Suppressor macrophage treated with lipopolysaccharide for 1 hour (primary cell): ENCODE data around the gene NTPCR.
"Not testable (repeated sequence)": the region's sequence is repeated elsewhere in the genome, so short reads cannot be mapped to it uniquely, and the experiment has no call there.

Source experiments
- DNase-seq, 3 donors: peaks; one replicate each; pipeline ENCODE4 v3.0.0-alpha.2; 2020 to 2022

NTPCR gene

DNA sequence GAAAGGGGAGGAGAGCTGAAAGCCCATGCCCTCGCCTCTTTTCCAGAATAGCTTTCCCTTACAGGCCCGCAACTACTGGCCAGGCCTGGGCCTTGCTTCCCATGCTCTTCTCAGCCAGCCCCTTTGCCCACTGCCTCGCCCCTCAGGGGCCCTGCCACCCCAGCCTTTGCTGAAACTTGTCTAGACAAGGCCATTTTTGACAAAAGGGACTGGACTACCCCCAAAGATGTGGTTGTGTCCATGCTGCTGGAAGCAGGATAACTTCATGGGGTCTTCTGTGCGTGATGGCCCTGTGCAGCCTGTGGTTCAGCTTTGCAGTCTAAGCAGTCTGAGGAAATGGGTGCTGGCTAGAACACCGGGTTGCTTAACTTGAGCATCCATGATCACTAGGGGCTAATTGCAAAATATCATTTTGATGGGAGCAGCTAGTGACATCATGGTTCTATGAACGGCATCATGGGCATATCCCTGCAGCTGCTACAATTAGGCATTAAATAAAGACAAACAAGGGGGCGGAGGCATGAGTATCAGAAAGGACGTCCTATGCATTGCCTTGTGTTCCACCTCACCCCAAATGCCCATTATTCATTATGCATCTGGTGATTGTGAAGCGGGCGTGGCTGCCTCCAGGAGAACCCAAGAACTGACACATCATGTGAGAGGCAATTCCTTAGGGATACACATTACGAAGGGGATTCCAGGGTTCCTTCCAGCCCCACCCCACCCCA lies 36.8 kb downstream of the NTPCR start:
- DNase-seq = no peak

DNA sequence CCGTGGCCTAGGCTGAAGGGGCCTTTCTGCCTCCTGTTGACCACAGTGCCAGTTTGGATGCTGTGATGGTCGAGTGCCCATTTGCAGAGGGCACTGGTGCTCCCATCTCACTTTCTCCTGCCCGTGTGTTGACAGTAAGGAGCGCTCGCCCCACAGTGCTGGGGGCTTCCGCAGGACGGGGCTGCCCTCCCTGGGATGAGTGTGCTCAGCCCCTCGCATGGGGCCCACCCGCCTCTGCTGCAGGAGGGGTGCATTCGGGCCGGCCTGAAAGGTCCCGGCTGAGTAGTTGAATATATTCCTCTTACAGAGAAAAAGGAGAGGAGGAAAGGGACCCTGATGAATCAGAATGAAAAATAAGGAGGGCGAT lies 37.3 kb downstream of the NTPCR start:
- DNase-seq = no peak

GRCh38 chr1:232988572-232989040 lies 38.2 kb downstream of the NTPCR start:
- DNase-seq = no peak

- DNase-seq = no peak
Observed at GRCh38 chr1:232990176-232991128, 40.0 kb downstream of the NTPCR start.

- no peak for DNase-seq
Observed at GRCh38 chr1:232991238-232991637, 40.8 kb downstream of the NTPCR start.

DNA sequence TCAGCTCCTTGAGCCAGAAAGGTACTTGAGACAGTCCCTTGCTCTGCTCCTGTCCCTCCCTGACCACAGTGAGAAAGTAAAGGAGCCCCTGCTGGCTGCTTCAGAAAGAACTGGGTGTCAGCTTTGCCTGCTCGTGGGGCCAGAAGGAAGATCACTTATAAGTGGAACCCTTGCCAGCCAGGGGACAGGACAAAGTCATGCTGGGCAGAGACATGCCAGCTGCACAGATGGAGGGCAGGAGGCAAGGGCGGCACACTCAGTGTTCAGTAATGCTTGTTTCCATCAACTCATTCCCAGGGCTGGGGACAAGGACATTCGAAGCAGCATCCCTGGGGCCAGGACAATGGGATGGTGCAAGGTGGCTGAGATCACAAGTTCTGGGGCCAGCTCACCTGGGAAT lies 41.8 kb downstream of the NTPCR start:
- no peak for DNase-seq

DNA sequence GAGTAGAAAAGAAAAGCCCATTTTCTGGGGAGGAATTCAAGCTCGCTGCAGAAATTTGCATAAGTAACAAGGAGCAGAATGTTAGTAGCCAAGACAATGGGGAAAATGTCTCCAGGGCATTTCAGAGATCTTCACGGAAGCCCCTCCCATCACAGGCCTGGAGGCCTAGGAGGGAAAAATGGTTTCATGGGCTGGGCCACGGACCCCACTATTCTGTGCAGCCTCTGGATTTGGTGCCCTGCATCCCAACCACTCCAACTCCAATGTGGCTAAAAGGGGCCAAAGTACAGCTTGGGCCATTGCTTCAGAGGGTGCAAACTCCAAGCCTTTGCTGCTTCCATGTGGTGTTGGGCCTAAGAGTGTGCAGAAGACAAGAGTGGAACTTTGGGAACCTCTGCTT lies 43.1 kb downstream of the NTPCR start:
- DNase-seq = no peak

DNA sequence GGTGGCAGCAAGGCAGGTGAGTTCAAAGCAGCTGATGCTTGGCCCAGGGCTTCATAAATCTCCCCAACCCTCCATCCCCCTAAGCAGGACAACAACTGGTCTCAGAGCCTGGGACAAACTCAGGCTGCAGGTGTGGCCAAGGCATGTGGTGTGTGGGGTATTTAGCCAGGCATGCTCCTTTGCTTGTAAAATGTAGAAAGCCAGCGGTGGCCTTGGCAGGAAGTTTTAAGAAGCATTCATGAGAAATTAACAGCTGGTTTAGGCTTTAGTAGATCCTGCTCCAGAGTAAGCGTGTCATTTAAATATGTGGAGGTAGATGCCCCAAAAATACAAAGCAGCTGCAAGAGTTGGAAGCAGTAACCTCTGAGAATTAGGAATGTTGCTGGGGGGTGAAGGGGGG lies 44.8 kb downstream of the NTPCR start:
- no peak for DNase-seq

DNA sequence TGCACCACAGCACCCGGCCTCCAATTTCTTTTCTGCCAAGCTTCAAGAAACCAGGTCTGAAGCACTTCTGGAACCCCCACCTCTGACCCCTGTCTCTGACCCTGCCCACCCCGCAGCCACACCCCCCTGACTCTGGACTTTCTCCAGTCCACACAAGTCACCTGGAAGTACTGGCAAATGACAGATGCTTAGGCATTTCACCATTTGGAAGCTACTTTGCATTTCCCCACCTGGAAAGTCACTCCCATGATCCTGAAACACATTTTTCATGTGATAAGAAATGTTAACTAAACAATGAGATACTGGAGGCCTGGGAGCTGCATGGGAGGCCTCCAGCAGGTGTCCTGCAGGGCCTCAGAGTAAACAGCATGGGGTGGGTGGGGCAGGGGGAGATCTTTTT lies 45.7 kb downstream of the NTPCR start:
- DNase-seq = no peak

DNA sequence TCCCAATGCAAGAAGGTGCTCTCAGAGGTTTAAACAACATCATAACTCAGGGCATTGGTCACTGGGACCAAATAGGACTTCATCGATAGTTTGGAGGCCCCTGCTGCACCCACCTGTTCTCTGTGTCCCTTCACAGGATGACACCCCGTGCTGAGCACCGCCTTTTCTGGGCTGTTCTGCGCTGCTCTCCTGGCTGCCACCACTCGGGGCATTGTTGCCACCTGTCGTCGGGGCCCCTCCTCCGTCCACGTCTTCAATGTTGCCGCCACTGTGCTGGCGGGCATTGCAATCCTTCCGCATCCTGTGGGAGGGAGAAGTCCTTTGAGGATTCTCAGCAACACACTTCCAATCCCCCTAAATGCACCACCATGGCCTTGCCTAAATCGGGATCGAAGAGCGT lies 47.7 kb downstream of the NTPCR start:
- DNase-seq = no peak

- no peak for DNase-seq
Observed at GRCh38 chr1:232998646-232999045, 48.2 kb downstream of the NTPCR start.

DNA sequence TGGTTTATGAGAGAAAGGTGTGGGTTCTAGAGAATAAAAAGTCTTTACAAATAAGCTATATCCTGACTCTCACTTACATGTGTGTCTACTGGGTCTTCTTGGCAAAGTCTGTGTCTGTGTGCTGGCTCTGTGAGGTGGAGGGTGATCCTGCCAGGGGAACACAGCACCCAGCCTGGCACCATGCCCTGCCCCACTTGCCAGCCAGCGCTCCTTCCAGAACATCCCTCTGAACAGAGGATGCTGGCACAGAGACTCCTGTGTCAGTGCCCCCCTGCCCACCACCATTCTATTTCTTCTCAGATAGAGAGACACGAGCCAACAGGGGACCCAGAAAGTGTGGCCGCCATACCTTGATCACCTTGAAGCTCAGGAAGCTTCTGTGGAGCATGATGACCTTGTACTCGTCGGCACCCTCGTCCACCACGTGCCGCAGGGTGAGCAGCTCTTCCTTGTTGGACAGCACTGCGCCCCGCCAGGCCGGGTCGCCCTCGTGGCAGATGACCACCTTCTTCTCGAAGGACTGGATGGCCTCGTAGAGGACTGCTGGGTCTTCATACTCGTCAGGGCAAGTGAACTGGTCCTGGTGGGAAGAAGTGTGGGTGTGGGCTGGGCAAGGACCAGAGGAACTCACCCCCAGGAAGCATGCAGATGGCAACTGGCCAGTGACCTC lies 49.7 kb downstream of the NTPCR start:
- DNase-seq = no peak

DNA sequence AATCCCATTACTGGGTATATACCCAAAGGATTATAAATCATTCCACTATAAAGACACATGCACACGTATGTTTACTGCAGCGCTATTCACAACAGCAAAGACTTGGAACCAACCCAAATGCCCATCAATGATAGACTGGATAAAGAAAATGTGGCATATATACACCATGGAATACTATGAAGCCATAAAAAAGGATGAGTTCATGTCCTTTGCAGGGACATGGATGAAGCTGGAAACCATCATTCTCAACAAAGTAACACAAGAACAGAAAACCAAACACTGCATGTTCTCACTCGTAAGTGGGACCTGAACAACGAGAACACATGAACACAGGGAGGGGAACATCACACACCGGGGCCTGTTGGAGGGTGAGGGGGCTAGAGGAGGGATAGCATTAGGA lies 53.2 kb downstream of the NTPCR start:
- DNase-seq = not testable (repeated sequence)

- no peak for DNase-seq
Observed at GRCh38 chr1:233004451-233004850, 54.0 kb downstream of the NTPCR start.

- no peak for DNase-seq
Observed at GRCh38 chr1:233005156-233005555, 54.7 kb downstream of the NTPCR start.

GRCh38 chr1:233005703-233006102 lies 55.3 kb downstream of the NTPCR start:
- no peak for DNase-seq

- DNase-seq = no peak
Observed at GRCh38 chr1:233006108-233006507, 55.7 kb downstream of the NTPCR start.

DNA sequence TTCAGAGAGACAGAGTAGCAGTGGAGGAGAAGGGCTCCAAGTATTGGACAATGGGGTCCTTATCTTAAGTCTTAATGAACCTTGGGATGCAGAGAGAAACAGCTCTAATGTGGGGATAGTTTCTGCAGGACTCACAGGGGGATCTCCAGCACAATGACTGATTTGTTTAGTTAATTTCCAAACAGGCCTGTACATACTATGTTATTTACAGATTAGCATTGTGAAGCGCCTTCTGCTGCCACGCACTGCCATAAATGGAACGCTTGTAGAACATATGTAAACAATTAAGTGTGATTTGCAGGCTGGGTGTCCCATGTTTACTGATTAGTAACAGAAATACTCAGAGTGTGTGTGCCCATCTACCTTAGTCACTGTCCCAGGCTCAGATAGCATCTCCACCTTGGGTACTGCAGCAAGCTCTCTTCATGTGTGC lies 56.1 kb downstream of the NTPCR start:
- DNase-seq = no peak

DNA sequence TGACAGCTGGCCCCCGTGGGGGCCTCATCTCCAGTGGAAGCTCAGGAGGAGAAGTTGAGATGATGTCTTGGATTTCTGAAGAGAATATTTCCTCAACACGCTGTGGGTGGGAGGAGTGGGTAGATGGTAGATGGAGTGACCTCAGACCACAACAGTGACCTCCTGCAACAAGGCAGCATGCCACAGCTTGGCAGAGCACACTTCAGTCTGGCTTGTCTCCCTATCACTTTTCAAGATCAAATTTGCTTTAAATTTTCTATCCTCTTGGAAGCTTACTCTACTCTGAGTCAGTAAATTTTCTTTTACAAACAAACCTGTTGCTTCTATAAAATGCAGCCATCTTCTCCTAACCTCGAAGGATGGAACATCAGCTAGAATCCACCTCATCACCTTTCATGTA lies 59.7 kb downstream of the NTPCR start:
- peak; percentile 61 to 71 (median 69) for DNase-seq

DNA sequence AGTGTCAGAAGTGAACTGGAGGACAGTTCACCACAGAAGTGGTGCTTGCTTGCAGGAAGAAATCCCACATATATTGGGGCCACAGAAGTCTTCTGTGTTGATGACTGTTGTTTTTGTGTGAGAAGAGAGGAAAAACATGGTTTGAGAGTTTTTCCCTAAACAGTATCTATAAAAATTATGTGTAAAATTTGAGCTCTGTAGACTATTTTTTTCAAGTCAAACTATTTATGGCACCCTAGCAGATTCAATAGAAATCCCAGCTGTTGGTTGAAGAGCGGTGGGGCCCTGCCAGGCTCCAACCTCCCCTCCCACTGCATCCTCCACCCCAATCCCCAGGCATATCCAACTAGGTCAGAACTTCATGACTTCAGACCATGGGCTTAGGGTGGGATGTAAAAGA lies 61.6 kb downstream of the NTPCR start:
- DNase-seq = no peak

GRCh38 chr1:233015965-233016364 lies 65.6 kb downstream of the NTPCR start:
- DNase-seq = no peak

DNA sequence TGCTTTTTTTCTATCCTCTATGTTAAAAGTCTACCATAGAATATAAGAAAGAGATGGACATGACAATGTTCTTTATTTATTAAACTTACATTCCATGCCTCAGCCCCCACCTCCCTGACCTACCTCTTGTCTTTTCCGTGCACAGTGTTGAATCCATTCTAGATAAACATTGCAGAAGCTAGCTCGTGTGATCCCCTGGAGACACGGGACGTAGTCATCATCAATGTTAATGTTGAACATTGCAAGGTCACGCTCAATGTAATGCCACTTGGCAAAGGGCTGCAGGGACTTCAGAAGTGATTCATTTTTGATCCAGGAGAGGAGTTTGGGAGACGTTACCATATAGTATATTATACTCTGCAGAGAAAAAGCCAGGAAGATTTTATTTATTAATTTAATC lies 66.4 kb downstream of the NTPCR start:
- no peak for DNase-seq

DNA sequence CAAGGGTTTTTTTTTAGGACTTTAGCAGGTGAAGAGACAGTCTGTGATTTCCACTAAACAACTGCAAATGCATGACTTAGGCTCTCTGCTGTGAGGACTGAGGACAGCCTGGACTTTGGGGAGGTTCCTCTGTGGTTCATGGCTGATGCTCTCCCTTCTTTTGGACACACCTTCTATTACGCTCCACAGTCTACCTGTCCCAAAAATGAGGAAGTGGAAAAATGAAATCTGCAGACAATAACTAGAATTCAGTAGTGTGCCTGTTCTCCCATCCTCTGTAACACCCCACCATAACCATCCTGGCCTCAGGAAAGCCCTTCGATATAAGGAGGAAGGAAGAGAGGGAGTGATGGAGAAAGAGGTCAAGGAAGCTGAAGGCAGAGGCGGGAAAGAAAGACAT lies 68.7 kb downstream of the NTPCR start:
- DNase-seq = no peak
